ENCODE measurements around the gene TPRX2.

GRCh38 chr19:47813995-47814328 is 45.1 kb upstream of the TPRX2 start:
- TF ChIP-seq CTCF (IDR thresholded peaks at IDR 0.05): no peak
- TF ChIP-seq POLR2A (IDR thresholded peaks at IDR 0.05): no peak
- no peak for TF ChIP-seq POLR2AphosphoS5 (IDR thresholded peaks at IDR 0.05)
- TF ChIP-seq EP300 (IDR thresholded peaks at IDR 0.05): no peak
